Osteoblast (primary cell): Measurements from ENCODE around the gene PIEZO2. TPM values are rescaled to one million over a fixed set of nuclear protein-coding genes. Genes with fewer than 3 reads are reported as not detected.
"Not testable (repeated sequence)": the region's sequence is repeated elsewhere in the genome, so short reads cannot be mapped to it uniquely, and the experiment has no call there.

Experiments used
- DNase-seq: peaks from one replicate; pipeline ENCODE4 v3.0.0; 2011; ENCODE audit warnings: low spot score, mixed read lengths; ENCODE audit not compliant: insufficient read length; ENCODE audit errors: missing footprints
- H2AFZ ChIP-seq: 2 replicates; pipeline ENCODE4 v1.6.0; 2011; ENCODE audit warnings: mild to moderate bottlenecking, low read length
- H3K27ac ChIP-seq: 2 replicates; pipeline ENCODE4 v1.5.1; 2011; ENCODE audit warnings: mild to moderate bottlenecking, low read depth, low read length, moderate library complexity
- H3K27me3 ChIP-seq: 2 replicates; pipeline ENCODE4 v1.6.0; 2012; ENCODE audit warnings: mild to moderate bottlenecking, control low read depth, inconsistent platforms, low read length, moderate library complexity; ENCODE audit not compliant: insufficient read depth
- H3K36me3 ChIP-seq: 2 replicates; pipeline ENCODE4 v1.5.1; 2011; ENCODE audit warnings: mild to moderate bottlenecking, low read length, control low read depth, moderate library complexity; ENCODE audit not compliant: insufficient read depth
- H3K4me1 ChIP-seq: 2 replicates; pipeline ENCODE4 v1.5.1; 2011; ENCODE audit warnings: mild to moderate bottlenecking, low read length, control low read depth, moderate library complexity; ENCODE audit not compliant: insufficient read depth
- H3K4me2 ChIP-seq: 2 replicates; pipeline ENCODE4 v1.6.0; 2011; ENCODE audit warnings: mild to moderate bottlenecking, low read length; ENCODE audit not compliant: insufficient read depth
- H3K4me3 ChIP-seq: fragments of 200-600 bp; sonication (generic); 3 replicates; pipeline ENCODE4 v1.5.1; 2012; ENCODE audit warnings: mild to moderate bottlenecking, low read length, inconsistent platforms; ENCODE audit not compliant: insufficient read depth
- H3K79me2 ChIP-seq: 2 replicates; pipeline ENCODE4 v1.6.0; 2012; ENCODE audit warnings: mild to moderate bottlenecking, low read length, control low read depth, inconsistent platforms; ENCODE audit not compliant: insufficient read depth
- H3K9me3 ChIP-seq: 2 replicates; pipeline ENCODE4 v1.5.1; 2011; ENCODE audit warnings: low read depth, low read length, control low read depth
- H4K20me1 ChIP-seq: 2 replicates; pipeline ENCODE4 v1.6.0; 2012; ENCODE audit warnings: mild to moderate bottlenecking, low read length, control low read depth; ENCODE audit not compliant: insufficient read depth
- CTCF ChIP-seq: IDR thresholded peaks from 2 replicates; pipeline ENCODE4 v1.5.1; 2011; ENCODE audit warnings: mild to moderate bottlenecking, low read depth, low read length, moderate library complexity; ENCODE audit errors: extremely low read depth
- total RNA-seq: library from RNA; depleted of rRNA; stranded (reverse); fragments of >200 nt; gene quantifications from 2 replicates; pipeline ENCODE4 v1.2.3, GENCODE V29; 2012

The PIEZO2 gene
- total RNA-seq, 1 donor: 46.7 TPM

- Histone ChIP-seq H3K9me3 (no peaks in the 10 kb centered on the region), H3K4me2 (no peak overlapping the region), H3K36me3 (no peaks in the 10 kb centered on the region), H3K4me1 (no peaks in the 10 kb centered on the region), H3K27me3 (no peaks in the 10 kb centered on the region), H3K4me3 (no peak overlapping the region), H2AFZ (no peak overlapping the region), H4K20me1 (no peaks in the 10 kb centered on the region), H3K27ac (no peak overlapping the region), H3K79me2 (no peaks in the 10 kb centered on the region)
- no peak for TF ChIP-seq CTCF
- DNase-seq: no peak
Observed at GRCh38 chr18:10850216-10850615, 299.2 kb downstream of the PIEZO2 start.

- no peak for DNase-seq
- H3K4me1 ChIP-seq: no peaks in the 10 kb centered on the region
Observed at GRCh38 chr18:10847907-10848306, 301.5 kb downstream of the PIEZO2 start.

GRCh38 chr18:10847408-10847790 is 302.0 kb downstream of the PIEZO2 start:
- no peak for TF ChIP-seq CTCF
- no peak overlapping the region for H3K4me3 ChIP-seq
- no peak for DNase-seq
- H3K4me1 ChIP-seq: no peaks in the 10 kb centered on the region
- no peaks in the 10 kb centered on the region for H3K79me2 ChIP-seq
- H2AFZ ChIP-seq: no peak overlapping the region
- H4K20me1 ChIP-seq: no peaks in the 10 kb centered on the region
- H3K27ac ChIP-seq: no peak overlapping the region
- no peaks in the 10 kb centered on the region for H3K36me3 ChIP-seq
- no peaks in the 10 kb centered on the region for H3K27me3 ChIP-seq
- H3K9me3 ChIP-seq: no peaks in the 10 kb centered on the region
- H3K4me2 ChIP-seq: no peak overlapping the region

More at GRCh38 chr18:10847907-10848306, 301.5 kb downstream of the PIEZO2 start:
- no peaks in the 10 kb centered on the region for H3K27me3 ChIP-seq
- no peaks in the 10 kb centered on the region for H3K36me3 ChIP-seq
- no peak for TF ChIP-seq CTCF
- H3K4me2 ChIP-seq: no peak overlapping the region
- no peaks in the 10 kb centered on the region for H4K20me1 ChIP-seq
- no peak overlapping the region for H3K27ac ChIP-seq
- H3K9me3 ChIP-seq: no peaks in the 10 kb centered on the region
- no peaks in the 10 kb centered on the region for H3K79me2 ChIP-seq
- H2AFZ ChIP-seq: no peak overlapping the region
- H3K4me3 ChIP-seq: no peak overlapping the region

GRCh38 chr18:10846657-10847407 is 302.5 kb downstream of the PIEZO2 start:
- no peaks in the 10 kb centered on the region for H3K27me3 ChIP-seq
- H3K79me2 ChIP-seq: no peaks in the 10 kb centered on the region
- H3K4me1 ChIP-seq: no peaks in the 10 kb centered on the region
- H4K20me1 ChIP-seq: no peaks in the 10 kb centered on the region
- no peak overlapping the region for H3K4me3 ChIP-seq
- no peak overlapping the region for H3K4me2 ChIP-seq
- H3K27ac ChIP-seq: no peak overlapping the region
- DNase-seq: no peak
- TF ChIP-seq CTCF: no peak
- H2AFZ ChIP-seq: no peak overlapping the region
- no peaks in the 10 kb centered on the region for H3K9me3 ChIP-seq
- H3K36me3 ChIP-seq: no peaks in the 10 kb centered on the region

- H3K79me2 ChIP-seq, H2AFZ ChIP-seq, H3K27ac ChIP-seq, H3K27me3 ChIP-seq, H3K4me2 ChIP-seq, H3K4me1 ChIP-seq, H3K9me3 ChIP-seq, H4K20me1 ChIP-seq, H3K36me3 ChIP-seq, DNase-seq, H3K4me3 ChIP-seq: not testable (repeated sequence)
Observed at GRCh38 chr18:10846035-10846434, 303.3 kb downstream of the PIEZO2 start.
